ENCODE data around the gene YY1AP1. TPM values are rescaled to one million over a fixed set of nuclear protein-coding genes. Genes with fewer than 3 reads are reported as not detected.

The YY1AP1 gene
- total and polyA plus RNA-seq, 10 of the 15 experiments (the other 5 are each of a cell fraction or from before 2014, with no cell fraction given): 13.2 to 118 (median 40.5) TPM

GRCh38 chr1:155725142-155725541, 36.6 kb upstream of the YY1AP1 start:
- Histone ChIP-seq H3K4me3 (no peak overlapping the region), H3K27ac (ENCODE audit: control insufficient read depth, insufficient read depth) (no peak overlapping the region), H3K4me1 (ENCODE audit: control insufficient read depth, insufficient read depth, low read length) (no peaks in the 10 kb centered on the region), H2AFZ (ENCODE audit: control insufficient read depth, low read depth, low read length) (no peak overlapping the region), H3K79me2 (ENCODE audit: control insufficient read depth, insufficient read depth, low read length) (no peaks in the 10 kb centered on the region), H3K27me3 (replicated peaks in 1 of 2; ENCODE audit: control insufficient read depth in 2 of 2, insufficient read depth in 2 of 2, low read length in 1 of 2) (no peaks in the 10 kb centered on the region), H4K20me1 (ENCODE audit: control insufficient read depth, insufficient read depth) (no peaks in the 10 kb centered on the region), H3K9ac (ENCODE audit: control insufficient read depth, insufficient read depth, low read length) (no peak overlapping the region), H3K4me2 (ENCODE audit: control insufficient read depth, insufficient read depth) (no peak overlapping the region), H3K9me3 (replicated peaks; ENCODE audit: control insufficient read depth, insufficient read depth, low read length) (no peaks in the 10 kb centered on the region), H3K36me3 (ENCODE audit: control insufficient read depth in 2 of 2, insufficient read depth in 2 of 2, low read length in 1 of 2) (peaks cover 8 to 9% of the 10 kb centered on the region in 2 experiments; a peak in 3 of 4 replicates)
- intact Hi-C loops (cut with micrococcal nuclease; ENCODE audit: unreplicated experiment): no loop called here
- in situ Hi-C loops (cut with MboI): no loop called here
- POLR2A ChIA-PET: interaction anchor here (0.7 to 0.8 kb wide), 3 partner anchors 19 to 162 kb away, joined by 3 to 5 read pairs (median 4); no protein-coding TSS in a partner anchor
- TF ChIP-seq HDAC6 (IDR thresholded peaks at IDR 0.05; ENCODE audit: unreplicated experiment) (no peak), USF2 (IDR thresholded peaks at IDR 0.05; ENCODE audit: borderline replicate concordance, low read depth, low read length) (no peak), DPF2 (IDR thresholded peaks at IDR 0.05) (no peak), ZNF207 (IDR thresholded peaks at IDR 0.05; ENCODE audit: borderline replicate concordance) (no peak), MAX (IDR thresholded peaks at IDR 0.05; ENCODE audit: low read depth, low read length) (no peak)
- CTCF ChIA-PET: interaction anchor here (0.7 kb wide), 1 partner anchor 102 kb away, joined by 3 read pairs; no protein-coding TSS in a partner anchor
- no peak for DNase-seq (ENCODE audit: low read depth, low spot score)
- SMC1A ChIA-PET (ENCODE audit: uncharacterized antibody, unreplicated experiment): interaction anchor here (0.6 to 1.1 kb wide), 4 partner anchors 20 to 874 kb away, joined by 3 to 4 read pairs (median 3); no protein-coding TSS in a partner anchor
- RAD21 ChIA-PET (ENCODE audit: unreplicated experiment): no interaction called here
- FAIRE-seq: no peak
- no peak for ATAC-seq
- 98% methylated on average over 3 of the region's 3 CpGs for WGBS (ENCODE audit: insufficient coverage, insufficient replicate concordance, low lambda C conversion rate, missing lambda C conversion rate)
- BruUV-seq (replicated peaks): no TSS peak

GRCh38 chr1:155719703-155720102, 31.1 kb upstream of the YY1AP1 start:
- H3K79me2 ChIP-seq (ENCODE audit: control insufficient read depth, insufficient read depth, low read length): no peaks in the 10 kb centered on the region; the same call in 1 of the 2 replicates
- peaks cover 4 to 9% of the 10 kb centered on the region in 2 experiments; a peak in 3 of 4 replicates for H3K36me3 ChIP-seq (ENCODE audit: control insufficient read depth in 2 of 2, insufficient read depth in 2 of 2, low read length in 1 of 2)
- no peak for FAIRE-seq
- no peak overlapping the region for H3K27ac ChIP-seq (ENCODE audit: control insufficient read depth, insufficient read depth)
- in situ Hi-C loops (cut with MboI) (no loop called here), intact Hi-C loops (cut with micrococcal nuclease; ENCODE audit: unreplicated experiment) (no loop called here)
- peaks cover 12% of the 10 kb centered on the region for H3K4me1 ChIP-seq (ENCODE audit: control insufficient read depth, insufficient read depth, low read length)
- RAD21 ChIA-PET (ENCODE audit: unreplicated experiment): no interaction called here
- H3K4me2 ChIP-seq (ENCODE audit: control insufficient read depth, insufficient read depth): no peak overlapping the region
- H3K9me3 ChIP-seq (replicated peaks; ENCODE audit: control insufficient read depth, insufficient read depth, low read length): no peaks in the 10 kb centered on the region
- H3K4me3 ChIP-seq: no peak overlapping the region
- no peaks in the 10 kb centered on the region for H4K20me1 ChIP-seq (ENCODE audit: control insufficient read depth, insufficient read depth)
- no peaks in the 10 kb centered on the region for H3K27me3 ChIP-seq (replicated peaks in 1 of 2; ENCODE audit: control insufficient read depth in 2 of 2, insufficient read depth in 2 of 2, low read length in 1 of 2)
- POLR2A ChIA-PET: interaction anchor here (1.4 kb wide), 1 partner anchor 42 kb away, joined by 6 read pairs; no protein-coding TSS in a partner anchor
- no peak overlapping the region for H2AFZ ChIP-seq (ENCODE audit: control insufficient read depth, low read depth, low read length)
- ATAC-seq: no peak
- CTCF ChIA-PET: interaction anchor here (0.6 to 0.7 kb wide), 2 partner anchors 139 to 469 kb away, joined by 3 read pairs; no protein-coding TSS in a partner anchor
- no TSS peak for BruUV-seq (replicated peaks)
- DNase-seq (ENCODE audit: low read depth, low spot score): no peak
- no peak overlapping the region for H3K9ac ChIP-seq (ENCODE audit: control insufficient read depth, insufficient read depth, low read length)
- WGBS (ENCODE audit: insufficient coverage, insufficient replicate concordance, low lambda C conversion rate, missing lambda C conversion rate): 97% methylated on average over 4 of the region's 4 CpGs
- SMC1A ChIA-PET (ENCODE audit: uncharacterized antibody, unreplicated experiment): interaction anchor here (0.9 kb wide), 1 partner anchor 9 kb away, joined by 3 read pairs; no protein-coding TSS in a partner anchor
- TF ChIP-seq JUNB (IDR thresholded peaks at IDR 0.05) (no peak), KLF5 (IDR thresholded peaks at IDR 0.05; ENCODE audit: partially characterized antibody) (no peak), E4F1 (IDR thresholded peaks at IDR 0.05; ENCODE audit: borderline replicate concordance, partially characterized antibody) (no peak), ELK1 (IDR thresholded peaks at IDR 0.05; ENCODE audit: low read depth, low read length) (no peak)
